K562 (cell line): Measurements from ENCODE around the gene ALS2CL. TPM values are rescaled to one million over a fixed set of nuclear protein-coding genes. Genes with fewer than 3 reads are reported as not detected.

Source experiments
- COPS2 ChIP-seq: fragments of 450-650 bp; conservative IDR thresholded peaks from 2 replicates; pipeline ENCODE4 v1.6.1; 2016; ENCODE audit warnings: mild to moderate bottlenecking, moderate library complexity
- KDM4B ChIP-seq, 2 experiments: fragments of 450-650 bp in 1 of 2; sonication (generic) in 1 of 2; IDR thresholded peaks; 2 replicates each; pipeline ENCODE4 v1.6.1; 2016 to 2017; ENCODE audit warnings: borderline replicate concordance in 2 of 2, antibody characterized with exemption in 1 of 2, low read depth in 1 of 2, mild to moderate bottlenecking in 1 of 2
- MCM7 ChIP-seq, 2 experiments: fragments of 450-650 bp; IDR thresholded peaks; 2 replicates each; pipeline ENCODE4 v1.6.1; 2016 to 2018
- PHB ChIP-seq: fragments of 250-450 bp; sonication (Bioruptor Pico); IDR thresholded peaks from 2 replicates; pipeline ENCODE4 v1.5.0; 2021
- polyA plus RNA-seq, 8 experiments: library from polyadenylated mRNA; depleted of rRNA in 4 of 8; stranded (reverse) in 5 of 8; unstranded in 3 of 8; fragments of >200 nt; fragmentation: Nextera tagmentation in 2 of 8; fragmentation: Illumina TruSeq in 1 of 8; extraction: Ambion mirVana in 2 of 8; extraction: Trizol in 1 of 8; gene quantifications; 2 replicates each; pipeline versions ENCODE4 v1.2.1 to v1.2.3, GENCODE V29; 2011 to 2014; ENCODE audit warnings: inconsistent platforms in 1 of 8, missing spikeins in 1 of 8
- total RNA-seq, 7 experiments: library from RNA; depleted of rRNA in 6 of 7; stranded (reverse); fragments of >200 nt in 6 of 7; fragmentation: Illumina TruSeq in 2 of 7; extraction: Trizol in 2 of 7; gene quantifications; 2 replicates each; pipeline versions ENCODE4 v1.2.1 to v1.2.3, GENCODE V29; 2011 to 2021; ENCODE audit warnings: low replicate concordance in 1 of 7
- TF ChIP-seq, protein P1 (sequence below), 2 experiments: fragments of 450-650 bp in 1 of 2; sonication (generic) in 1 of 2; formaldehyde crosslinking; conservative IDR thresholded peaks; 2 replicates each; pipeline versions ENCODE4 v1.4.0 to v1.8.1; 2020 to 2022; ENCODE audit warnings: mild to moderate bottlenecking in 1 of 2, missing genetic modification reagents in 1 of 2
- TF ChIP-seq, protein P2 (sequence below): sonication (generic); formaldehyde crosslinking; IDR thresholded peaks from 2 replicates; pipeline ENCODE4 v1.8.0; 2023; ENCODE audit warnings: mild to moderate bottlenecking, missing genetic modification reagents
- TF ChIP-seq, protein P3 (sequence below): fragments of 250-450 bp; sonication (Bioruptor Pico); IDR thresholded peaks from 2 replicates; pipeline ENCODE4 v1.4.0; 2020

Gene ALS2CL
- total and polyA plus RNA-seq, 9 of the 15 experiments (the other 6 are each of a cell fraction or from before 2014, with no cell fraction given) = 0.03 to 0.13 (median 0.05) TPM; not detected in 3

DNA sequence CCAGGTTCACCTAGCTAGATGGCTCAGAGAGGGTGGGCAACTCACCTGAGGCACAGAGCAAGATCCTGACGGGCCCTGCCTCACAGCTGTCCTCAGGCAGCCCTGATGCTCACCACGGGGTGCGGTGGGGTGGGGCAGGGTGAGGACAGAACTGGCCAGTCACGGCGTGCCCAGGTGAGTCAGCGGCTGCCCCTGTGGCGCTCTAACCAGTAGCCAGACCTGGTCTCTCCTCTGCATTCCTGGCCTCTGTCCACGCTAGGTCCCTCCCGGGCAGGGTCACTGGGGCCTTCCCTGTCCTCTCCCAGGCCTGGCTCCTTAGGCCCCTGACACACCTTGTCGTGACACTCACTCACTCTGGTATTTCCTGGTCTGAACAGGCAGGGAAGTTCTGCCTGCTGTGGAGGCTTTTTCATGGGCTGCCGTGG lies 901 bp downstream of the ALS2CL start (continued):
- TF ChIP-seq, protein P1, sequence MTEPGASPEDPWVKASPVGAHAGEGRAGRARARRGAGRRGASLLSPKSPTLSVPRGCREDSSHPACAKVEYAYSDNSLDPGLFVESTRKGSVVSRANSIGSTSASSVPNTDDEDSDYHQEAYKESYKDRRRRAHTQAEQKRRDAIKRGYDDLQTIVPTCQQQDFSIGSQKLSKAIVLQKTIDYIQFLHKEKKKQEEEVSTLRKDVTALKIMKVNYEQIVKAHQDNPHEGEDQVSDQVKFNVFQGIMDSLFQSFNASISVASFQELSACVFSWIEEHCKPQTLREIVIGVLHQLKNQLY (CRISPR knock-in tag; conservative IDR thresholded peaks at IDR 0.05) = no peak
- TF ChIP-seq, protein P2, sequence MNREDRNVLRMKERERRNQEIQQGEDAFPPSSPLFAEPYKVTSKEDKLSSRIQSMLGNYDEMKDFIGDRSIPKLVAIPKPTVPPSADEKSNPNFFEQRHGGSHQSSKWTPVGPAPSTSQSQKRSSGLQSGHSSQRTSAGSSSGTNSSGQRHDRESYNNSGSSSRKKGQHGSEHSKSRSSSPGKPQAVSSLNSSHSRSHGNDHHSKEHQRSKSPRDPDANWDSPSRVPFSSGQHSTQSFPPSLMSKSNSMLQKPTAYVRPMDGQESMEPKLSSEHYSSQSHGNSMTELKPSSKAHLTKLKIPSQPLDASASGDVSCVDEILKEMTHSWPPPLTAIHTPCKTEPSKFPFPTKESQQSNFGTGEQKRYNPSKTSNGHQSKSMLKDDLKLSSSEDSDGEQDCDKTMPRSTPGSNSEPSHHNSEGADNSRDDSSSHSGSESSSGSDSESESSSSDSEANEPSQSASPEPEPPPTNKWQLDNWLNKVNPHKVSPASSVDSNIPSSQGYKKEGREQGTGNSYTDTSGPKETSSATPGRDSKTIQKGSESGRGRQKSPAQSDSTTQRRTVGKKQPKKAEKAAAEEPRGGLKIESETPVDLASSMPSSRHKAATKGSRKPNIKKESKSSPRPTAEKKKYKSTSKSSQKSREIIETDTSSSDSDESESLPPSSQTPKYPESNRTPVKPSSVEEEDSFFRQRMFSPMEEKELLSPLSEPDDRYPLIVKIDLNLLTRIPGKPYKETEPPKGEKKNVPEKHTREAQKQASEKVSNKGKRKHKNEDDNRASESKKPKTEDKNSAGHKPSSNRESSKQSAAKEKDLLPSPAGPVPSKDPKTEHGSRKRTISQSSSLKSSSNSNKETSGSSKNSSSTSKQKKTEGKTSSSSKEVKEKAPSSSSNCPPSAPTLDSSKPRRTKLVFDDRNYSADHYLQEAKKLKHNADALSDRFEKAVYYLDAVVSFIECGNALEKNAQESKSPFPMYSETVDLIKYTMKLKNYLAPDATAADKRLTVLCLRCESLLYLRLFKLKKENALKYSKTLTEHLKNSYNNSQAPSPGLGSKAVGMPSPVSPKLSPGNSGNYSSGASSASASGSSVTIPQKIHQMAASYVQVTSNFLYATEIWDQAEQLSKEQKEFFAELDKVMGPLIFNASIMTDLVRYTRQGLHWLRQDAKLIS (CRISPR knock-in tag) = no peak
- TF ChIP-seq, protein P3, sequence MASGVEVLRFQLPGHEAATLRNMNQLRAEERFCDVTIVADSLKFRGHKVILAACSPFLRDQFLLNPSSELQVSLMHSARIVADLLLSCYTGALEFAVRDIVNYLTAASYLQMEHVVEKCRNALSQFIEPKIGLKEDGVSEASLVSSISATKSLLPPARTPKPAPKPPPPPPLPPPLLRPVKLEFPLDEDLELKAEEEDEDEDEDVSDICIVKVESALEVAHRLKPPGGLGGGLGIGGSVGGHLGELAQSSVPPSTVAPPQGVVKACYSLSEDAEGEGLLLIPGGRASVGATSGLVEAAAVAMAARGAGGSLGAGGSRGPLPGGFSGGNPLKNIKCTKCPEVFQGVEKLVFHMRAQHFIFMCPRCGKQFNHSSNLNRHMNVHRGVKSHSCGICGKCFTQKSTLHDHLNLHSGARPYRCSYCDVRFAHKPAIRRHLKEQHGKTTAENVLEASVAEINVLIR = no peak
- TF ChIP-seq COPS2 (no peak), MCM7 (IDR thresholded peaks at IDR 0.05) (no peak), PHB (no peak), KDM4B (IDR thresholded peaks at IDR 0.05; ENCODE audit: borderline replicate concordance in 2 of 2, low read depth in 1 of 2) (no peak)
